HEK293 (cell line): Measurements from ENCODE around the gene C3orf80.

Experiments
- CTCF ChIA-PET: fragments of 350-600 bp; formaldehyde crosslinking; extraction: SDS; loops from one replicate; lab custom pipeline; 2021; ENCODE audit warnings: antibody characterized with exemption; lab: Yijun Ruan, JAX
- POLR2A ChIA-PET: fragments of 300-600 bp; formaldehyde crosslinking; extraction: SDS; loops from one replicate; lab custom pipeline; 2020; ENCODE audit warnings: antibody characterized with exemption, inconsistent platforms; lab: Yijun Ruan, JAX
- H3K27ac ChIP-seq: fragments of 200-500 bp; sonication (Bioruptor generic); 2 replicates; pipeline ENCODE4 v1.5.1; 2014; ENCODE audit warnings: low read depth, low read length, control low read depth, inconsistent platforms; ENCODE audit errors: extremely low read depth
- H3K36me3 ChIP-seq, 2 experiments: fragments of 200-500 bp in 1 of 2; sonication (Bioruptor generic) in 1 of 2; 1 replicate in 1 of 2; 2 replicates in 1 of 2; pipeline ENCODE4 v1.5.1; 2014 to 2017; ENCODE audit warnings: inconsistent platforms in 2 of 2, low read length in 2 of 2; ENCODE audit not compliant: control insufficient read depth in 2 of 2, insufficient read depth in 1 of 2
- H3K4me1 ChIP-seq: fragments of 200-500 bp; sonication (Bioruptor generic); 2 replicates; pipeline ENCODE4 v1.5.1; 2014; ENCODE audit warnings: mild to moderate bottlenecking, low read length, inconsistent platforms; ENCODE audit not compliant: control insufficient read depth, insufficient read depth
- H3K4me3 ChIP-seq: 2 replicates; pipeline ENCODE4 v1.5.1; 2011; ENCODE audit warnings: low read depth, mild to moderate bottlenecking, control low read depth, low read length, moderate library complexity
- H3K9me3 ChIP-seq: fragments of 200-500 bp; sonication (Bioruptor generic); 2 replicates; pipeline ENCODE4 v1.5.1; 2014; ENCODE audit warnings: low read depth, low read length, inconsistent platforms; ENCODE audit not compliant: control insufficient read depth, insufficient read depth
- ZFP3 ChIP-seq: fragments of 450-650 bp; formaldehyde crosslinking; IDR thresholded peaks from 2 replicates; pipeline ENCODE4 v1.5.1; 2016; ENCODE audit warnings: low read depth, missing biosample characterization, missing genetic modification characterization
- ZNF184 ChIP-seq: fragments of 450-650 bp; IDR thresholded peaks from 2 replicates; pipeline ENCODE4 v1.5.1; 2018; ENCODE audit warnings: missing biosample characterization, mild to moderate bottlenecking, missing genetic modification characterization
- ZNF214 ChIP-seq: fragments of 450-650 bp; formaldehyde crosslinking; IDR thresholded peaks from 2 replicates; pipeline ENCODE4 v1.5.1; 2017; ENCODE audit warnings: missing biosample characterization, mild to moderate bottlenecking, missing genetic modification characterization, borderline replicate concordance
- ZNF521 ChIP-seq: fragments of 450-650 bp; formaldehyde crosslinking; IDR thresholded peaks from 2 replicates; pipeline ENCODE4 v1.5.1; 2017; ENCODE audit warnings: missing biosample characterization, mild to moderate bottlenecking, missing genetic modification characterization
- ZNF600 ChIP-seq: fragments of 450-650 bp; formaldehyde crosslinking; IDR thresholded peaks from 2 replicates; pipeline ENCODE4 v1.5.1; 2016; ENCODE audit warnings: missing biosample characterization, missing genetic modification characterization
- ZNF626 ChIP-seq: fragments of 450-650 bp; sonication (Bioruptor Pico); formaldehyde crosslinking; IDR thresholded peaks from 2 replicates; pipeline ENCODE4 v1.5.1; 2018; ENCODE audit warnings: missing biosample characterization, missing genetic modification characterization, inconsistent platforms

C3orf80 gene

GRCh38 chr3:160260587-160261270 lies 35.5 kb downstream of the C3orf80 start:
- no peak overlapping the region for H3K27ac ChIP-seq
- ChIA-PET CTCF (no interaction called here), POLR2A (no interaction called here)
- no peak overlapping the region for H3K4me3 ChIP-seq
- no peaks in the 10 kb centered on the region for H3K4me1 ChIP-seq
- no peak for TF ChIP-seq ZNF600 (tag by site-specific recombination)
- TF ChIP-seq ZNF626 (tag by site-specific recombination), result no peak
- no peak for TF ChIP-seq ZFP3 (tag by site-specific recombination)
- TF ChIP-seq, all 188 proteins: peak for 0
- Histone ChIP-seq H3K36me3 (no peaks in the 10 kb centered on the region), H3K9me3 (no peaks in the 10 kb centered on the region)

GRCh38 chr3:160265088-160265487 lies 39.9 kb downstream of the C3orf80 start:
- ChIA-PET CTCF (interaction anchor here (0.5 kb wide), 1 partner anchor 12 kb away, joined by 4 read pairs; no protein-coding TSS in a partner anchor), POLR2A (no interaction called here)
- no peaks in the 10 kb centered on the region for H3K4me1 ChIP-seq
- no peaks in the 10 kb centered on the region for H3K9me3 ChIP-seq
- H3K27ac ChIP-seq, result no peak overlapping the region
- peaks cover 0 to 5% of the 10 kb centered on the region in 2 experiments; a peak in 1 of 3 replicates for H3K36me3 ChIP-seq
- TF ChIP-seq ZNF521 (tag by site-specific recombination) (no peak), ZNF184 (tag by site-specific recombination) (no peak), ZNF214 (tag by site-specific recombination) (no peak)
- TF ChIP-seq, all 188 proteins: peak for 0
- H3K4me3 ChIP-seq, result no peak overlapping the region
